Activated CD4-positive, alpha-beta T cell treated with anti-CD3 and anti-CD28 coated beads, Interleukin-2, amount 50 U/mL, for 4 hours (primary cell): ENCODE data around the gene MEX3C.

Source experiments
- DNase-seq, 2 experiments: peaks; one replicate each; pipeline ENCODE4 v3.0.0-alpha.2; 2020

Gene MEX3C

DNA sequence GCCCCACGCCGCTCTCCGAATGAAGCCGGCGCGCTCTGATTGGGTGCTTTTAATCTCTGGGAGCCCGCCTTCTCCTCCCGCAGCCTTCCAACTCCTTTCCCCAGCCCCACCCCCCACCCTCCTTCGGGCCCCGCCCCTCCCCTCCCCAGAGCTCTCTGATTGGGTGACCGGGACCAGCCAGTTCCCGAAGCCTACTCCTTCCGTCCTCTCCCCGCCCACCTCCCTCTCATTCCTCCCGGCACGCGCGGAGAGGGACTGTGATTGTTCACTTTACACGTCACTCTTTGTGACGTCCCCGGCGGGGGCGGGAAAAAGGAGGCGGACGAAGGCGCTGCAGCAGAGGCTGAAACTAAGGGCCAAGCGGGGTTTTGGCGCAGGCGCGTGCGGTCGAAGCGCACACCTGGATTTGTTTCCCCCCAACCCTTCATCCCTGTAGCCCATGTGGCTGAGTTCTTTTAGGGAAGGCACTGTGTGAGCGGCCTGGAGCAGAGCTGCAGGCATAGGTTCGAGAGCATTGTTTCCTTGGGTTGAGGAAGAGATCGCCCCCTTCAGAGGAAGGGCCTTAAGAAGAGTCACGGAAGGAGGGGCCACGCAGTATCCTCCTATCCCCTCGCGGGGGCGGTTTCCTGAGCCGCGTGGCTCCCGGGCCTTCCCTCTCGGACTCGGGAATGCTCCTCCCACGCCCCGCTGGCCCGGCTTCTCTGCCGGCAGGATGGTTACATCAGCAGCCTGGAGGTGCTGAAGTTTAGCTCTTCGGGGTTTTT is at the start of gene MEX3C:
Gene MEX3C (minus strand): TSS at position 21 of the 764 bp plus-strand sequence. CDS start 361 bp downstream, outside the sequence.
- DNase-seq = peak; percentile 99

GRCh38 chr18:51241226-51241625 is 43.7 kb upstream of the MEX3C start:
- DNase-seq = no peak

- DNase-seq = no peak
Observed at GRCh38 chr18:51236225-51236624, 38.7 kb upstream of the MEX3C start.

- peak in 1 of 2 experiments; percentile 3 for DNase-seq
Observed at GRCh38 chr18:51235009-51235789, 37.7 kb upstream of the MEX3C start.

GRCh38 chr18:51234117-51235008 is 36.9 kb upstream of the MEX3C start:
- DNase-seq = no peak

- no peak for DNase-seq
Observed at GRCh38 chr18:51229328-51229727, 31.8 kb upstream of the MEX3C start.

- DNase-seq = no peak
Observed at GRCh38 chr18:51227660-51228059, 30.2 kb upstream of the MEX3C start.

DNA sequence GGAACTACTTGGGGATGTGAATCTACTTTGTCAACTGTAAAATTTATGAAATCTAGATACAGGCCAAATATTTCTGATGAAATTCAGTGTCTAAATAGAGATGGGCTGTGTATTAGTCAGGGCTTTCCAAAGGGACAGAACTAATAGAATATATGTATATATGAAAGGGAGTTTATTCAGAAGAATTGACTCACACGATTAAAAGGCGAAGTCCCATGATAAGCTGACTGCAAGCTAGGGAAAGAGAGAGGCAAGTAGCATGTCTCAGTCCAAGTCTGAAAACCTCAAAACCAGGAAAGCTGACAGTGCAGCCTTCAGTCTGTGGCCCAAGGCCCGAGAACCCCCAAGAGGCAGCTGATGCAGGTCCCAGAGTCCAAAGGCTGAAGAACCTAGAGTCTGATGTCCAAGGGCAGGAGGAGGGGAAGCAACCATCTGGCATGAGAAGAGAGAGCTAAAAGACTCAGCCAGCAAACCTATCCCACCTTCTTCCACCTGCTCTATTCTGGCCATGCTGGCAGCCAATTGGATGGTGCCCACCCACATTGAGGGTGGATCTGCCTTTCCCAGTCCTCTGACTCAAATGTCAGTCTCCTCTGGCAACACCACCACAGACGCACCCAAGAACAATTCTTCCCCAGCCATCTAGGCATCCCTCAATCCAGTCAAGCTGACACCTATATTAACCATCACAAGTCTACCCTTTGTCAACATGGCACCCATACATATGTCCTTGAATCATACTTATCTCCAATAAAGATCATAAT is 29.3 kb upstream of the MEX3C start:
- no peak for DNase-seq

DNA sequence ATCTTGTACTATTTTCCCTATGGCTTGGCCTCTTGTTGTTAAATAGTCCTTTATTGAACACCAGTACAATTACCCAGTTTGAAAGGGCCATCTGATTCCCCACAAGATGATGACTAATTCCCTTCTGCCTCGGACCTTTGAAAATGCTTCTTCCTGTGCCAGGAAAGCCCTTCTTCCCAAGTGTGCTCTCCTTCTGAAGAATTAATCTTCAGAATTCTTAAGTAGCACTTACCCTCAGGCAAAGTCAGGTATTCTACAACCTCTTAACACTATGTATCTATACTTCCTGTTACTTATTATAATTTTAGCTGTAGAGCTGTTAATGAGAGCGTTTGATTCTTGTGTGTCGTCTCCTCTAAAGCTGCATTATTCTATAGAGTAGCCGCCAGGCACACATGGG is 28.6 kb upstream of the MEX3C start:
- DNase-seq = no peak

GRCh38 chr18:51212606-51213005 is 15.1 kb upstream of the MEX3C start:
- DNase-seq = no peak

DNA sequence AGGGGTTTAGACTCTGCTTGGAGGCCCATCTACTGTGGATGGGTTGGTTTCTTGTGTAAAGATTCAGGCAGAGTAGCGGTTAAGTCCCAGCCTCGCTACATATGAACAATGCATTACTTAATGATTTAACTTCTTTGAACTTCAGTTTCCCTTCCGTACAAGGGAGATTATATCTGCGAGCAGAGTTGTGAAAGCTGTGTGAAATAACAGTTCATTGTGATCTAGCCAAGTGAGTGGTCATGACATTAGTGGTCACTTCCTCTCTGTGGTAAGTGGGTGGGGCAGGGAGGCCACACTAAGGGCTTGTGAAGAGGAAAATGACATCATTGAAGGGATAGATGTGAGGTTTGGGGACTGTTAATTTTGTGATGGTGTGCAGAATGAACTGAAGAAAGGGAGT is 14.1 kb upstream of the MEX3C start:
- no peak for DNase-seq

- peak; percentile 16 to 17 for DNase-seq
Observed at GRCh38 chr18:51196811-51197660, 445 bp downstream of the MEX3C start.

GRCh38 chr18:51196118-51196810 is 1.2 kb downstream of the MEX3C start:
- DNase-seq = peak; percentile 31 to 36

DNA sequence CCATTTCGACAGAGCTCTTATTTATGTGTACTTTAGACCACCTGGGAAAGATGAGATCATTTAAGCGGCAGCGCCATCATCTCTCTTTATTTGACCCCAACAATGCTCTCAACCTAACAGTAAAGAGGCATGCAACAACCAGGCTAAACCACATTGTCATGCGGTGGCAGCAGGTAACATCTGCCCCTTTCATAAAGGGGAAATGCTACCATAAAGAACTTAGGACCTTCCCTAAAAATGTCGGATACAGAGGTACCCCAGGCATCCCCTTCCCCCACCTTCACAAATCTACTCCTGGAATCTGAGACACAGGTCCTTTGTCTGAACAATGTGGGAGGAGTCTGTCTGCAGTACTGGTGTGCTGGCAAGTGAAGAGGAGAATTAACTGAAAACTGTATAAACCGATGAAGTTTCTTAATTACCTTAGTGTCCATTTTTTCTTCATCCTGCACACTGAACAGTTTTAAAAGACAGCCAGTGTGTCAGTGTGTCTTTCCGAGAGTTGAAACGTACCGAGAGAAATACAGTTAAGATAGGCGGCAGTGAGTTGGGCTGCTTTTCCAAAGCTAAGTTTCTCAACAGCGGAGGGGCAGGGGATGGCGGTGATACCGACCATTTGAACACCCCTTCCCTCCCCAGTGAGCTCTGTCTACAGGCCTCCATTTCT is 1.9 kb downstream of the MEX3C start:
- peak; percentile 6 to 18 for DNase-seq

DNA sequence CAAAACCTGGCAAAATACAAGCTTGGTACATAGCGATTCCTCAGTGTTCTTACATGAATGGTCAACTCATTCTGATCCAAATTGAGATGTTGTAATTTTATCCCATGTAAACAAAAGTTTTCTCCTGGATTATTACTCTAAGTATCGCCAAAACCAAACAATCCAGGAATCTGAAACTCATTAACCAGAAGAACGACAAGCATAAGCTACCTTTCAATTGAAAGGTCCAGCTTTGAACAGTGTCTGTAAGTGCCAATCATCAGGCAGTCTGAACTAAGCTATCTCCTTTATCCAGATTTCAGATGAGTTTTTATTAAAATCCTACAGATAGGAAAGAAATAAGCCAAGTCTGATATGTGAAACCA is 2.4 kb downstream of the MEX3C start:
- DNase-seq = no peak

- DNase-seq = no peak
Observed at GRCh38 chr18:51194604-51195003, 2.9 kb downstream of the MEX3C start.

GRCh38 chr18:51193621-51194287 is 3.7 kb downstream of the MEX3C start:
- no peak for DNase-seq

DNA sequence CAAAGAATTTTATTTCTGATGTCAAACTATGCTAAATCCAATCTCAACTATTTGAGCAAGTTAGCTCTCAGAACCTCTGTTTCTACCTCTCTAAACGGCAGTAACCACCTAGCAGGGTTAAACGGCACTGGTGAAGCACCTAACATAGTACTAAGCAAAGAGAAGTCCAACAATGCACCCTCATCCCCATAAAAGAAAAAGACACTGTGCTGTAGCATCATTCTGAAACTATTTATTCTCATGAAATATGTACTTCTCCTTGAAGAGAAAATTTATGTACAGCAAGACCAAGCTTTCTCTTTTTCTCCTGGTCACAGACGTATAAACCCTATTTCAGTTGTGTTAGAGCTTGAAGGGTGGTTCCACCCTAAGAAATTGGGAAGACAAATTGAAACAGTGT is 4.8 kb downstream of the MEX3C start:
- DNase-seq = no peak

GRCh38 chr18:51192026-51192425 is 5.5 kb downstream of the MEX3C start:
- no peak for DNase-seq
